Endothelial cell (in vitro differentiated cells): ENCODE data around the gene ZFHX2. TPM values are rescaled to one million over a fixed set of nuclear protein-coding genes. Genes with fewer than 3 reads are reported as not detected.

Source experiments
- DNase-seq: peaks from one replicate; pipeline ENCODE4 v3.0.0; 2021; ENCODE audit warnings: low spot score
- H3K27ac Mint-ChIP-seq: one replicate; pipeline ENCODE4 v1.8.0; 2021; ENCODE audit warnings: mixed read lengths, inconsistent platforms; ENCODE audit not compliant: unreplicated experiment
- H3K27me3 Mint-ChIP-seq: one replicate; pipeline ENCODE4 v1.8.0; 2021; ENCODE audit warnings: mild to moderate bottlenecking, moderate library complexity, mixed read lengths, inconsistent platforms; ENCODE audit not compliant: unreplicated experiment
- H3K36me3 Mint-ChIP-seq: one replicate; pipeline ENCODE4 v1.8.0; 2021; ENCODE audit warnings: mild to moderate bottlenecking, low read depth, mixed read lengths, inconsistent platforms; ENCODE audit not compliant: unreplicated experiment
- H3K4me1 Mint-ChIP-seq: one replicate; pipeline ENCODE4 v1.8.0; 2021; ENCODE audit warnings: mild to moderate bottlenecking, mixed read lengths, inconsistent platforms; ENCODE audit not compliant: unreplicated experiment
- H3K4me3 Mint-ChIP-seq: one replicate; pipeline ENCODE4 v1.8.0; 2021; ENCODE audit warnings: mild to moderate bottlenecking, mixed read lengths, inconsistent platforms; ENCODE audit not compliant: unreplicated experiment
- H3K9me3 Mint-ChIP-seq: one replicate; pipeline ENCODE4 v1.8.0; 2021; ENCODE audit warnings: mixed read lengths, inconsistent platforms; ENCODE audit not compliant: unreplicated experiment
- total RNA-seq: library from RNA; stranded (reverse); fragmentation: NEBNext Ultra II Directional; extraction: Animal tissue kit (Norgen Biotek cat#: 25700); gene quantifications from one replicate; pipeline ENCODE4 v1.2.1, GENCODE V29; 2021; ENCODE audit not compliant: unreplicated experiment
- TF ChIP-seq, protein P1 (sequence below): fragments of 200-600 bp; sonication (generic); IDR thresholded peaks from one replicate; pipeline ENCODE4 v1.5.0; 2021; ENCODE audit warnings: antibody characterized with exemption; ENCODE audit not compliant: unreplicated experiment

ZFHX2 gene
- total RNA-seq, 1 donor from 2014 or later, result 12.7 TPM

DNA sequence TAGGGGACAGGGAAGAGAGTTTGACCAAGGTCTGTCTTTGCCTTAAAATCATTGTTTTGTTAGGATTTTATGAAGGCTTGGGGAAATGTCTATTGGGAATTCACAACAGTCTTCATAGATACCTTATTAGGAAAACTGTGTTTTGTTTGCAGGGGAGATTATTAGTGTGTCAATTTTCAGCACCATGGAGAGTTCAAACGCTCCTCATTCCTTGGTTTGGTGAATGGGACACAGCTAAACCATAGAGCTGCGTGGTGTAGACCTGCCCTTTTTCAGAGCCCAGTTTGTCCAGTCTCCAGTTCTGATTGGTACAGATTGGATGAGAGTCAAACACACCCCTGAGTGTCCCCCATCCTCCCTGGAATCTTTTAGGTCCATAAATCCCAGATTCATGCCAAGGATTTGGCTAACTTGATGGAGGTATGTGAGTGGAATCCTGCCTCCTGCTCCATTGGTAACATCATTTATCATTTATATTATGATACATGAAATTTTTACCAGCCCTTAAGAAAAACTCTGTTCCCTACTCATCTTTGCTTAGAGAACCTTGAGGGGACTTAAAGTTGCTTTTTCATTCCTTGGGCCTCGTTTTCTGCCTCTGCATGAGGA is 70.1 kb downstream of the ZFHX2 start:
- TF ChIP-seq, protein P1, sequence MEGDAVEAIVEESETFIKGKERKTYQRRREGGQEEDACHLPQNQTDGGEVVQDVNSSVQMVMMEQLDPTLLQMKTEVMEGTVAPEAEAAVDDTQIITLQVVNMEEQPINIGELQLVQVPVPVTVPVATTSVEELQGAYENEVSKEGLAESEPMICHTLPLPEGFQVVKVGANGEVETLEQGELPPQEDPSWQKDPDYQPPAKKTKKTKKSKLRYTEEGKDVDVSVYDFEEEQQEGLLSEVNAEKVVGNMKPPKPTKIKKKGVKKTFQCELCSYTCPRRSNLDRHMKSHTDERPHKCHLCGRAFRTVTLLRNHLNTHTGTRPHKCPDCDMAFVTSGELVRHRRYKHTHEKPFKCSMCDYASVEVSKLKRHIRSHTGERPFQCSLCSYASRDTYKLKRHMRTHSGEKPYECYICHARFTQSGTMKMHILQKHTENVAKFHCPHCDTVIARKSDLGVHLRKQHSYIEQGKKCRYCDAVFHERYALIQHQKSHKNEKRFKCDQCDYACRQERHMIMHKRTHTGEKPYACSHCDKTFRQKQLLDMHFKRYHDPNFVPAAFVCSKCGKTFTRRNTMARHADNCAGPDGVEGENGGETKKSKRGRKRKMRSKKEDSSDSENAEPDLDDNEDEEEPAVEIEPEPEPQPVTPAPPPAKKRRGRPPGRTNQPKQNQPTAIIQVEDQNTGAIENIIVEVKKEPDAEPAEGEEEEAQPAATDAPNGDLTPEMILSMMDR, result no peak
- Mint-ChIP-seq H3K27ac (no peak overlapping the region), H3K27me3 (no peaks in the 10 kb centered on the region), H3K4me1 (peaks cover 36% of the 10 kb centered on the region), H3K36me3 (peaks cover 21% of the 10 kb centered on the region), H3K9me3 (no peaks in the 10 kb centered on the region), H3K4me3 (no peak overlapping the region)
- DNase-seq, result peak; percentile 26

DNA sequence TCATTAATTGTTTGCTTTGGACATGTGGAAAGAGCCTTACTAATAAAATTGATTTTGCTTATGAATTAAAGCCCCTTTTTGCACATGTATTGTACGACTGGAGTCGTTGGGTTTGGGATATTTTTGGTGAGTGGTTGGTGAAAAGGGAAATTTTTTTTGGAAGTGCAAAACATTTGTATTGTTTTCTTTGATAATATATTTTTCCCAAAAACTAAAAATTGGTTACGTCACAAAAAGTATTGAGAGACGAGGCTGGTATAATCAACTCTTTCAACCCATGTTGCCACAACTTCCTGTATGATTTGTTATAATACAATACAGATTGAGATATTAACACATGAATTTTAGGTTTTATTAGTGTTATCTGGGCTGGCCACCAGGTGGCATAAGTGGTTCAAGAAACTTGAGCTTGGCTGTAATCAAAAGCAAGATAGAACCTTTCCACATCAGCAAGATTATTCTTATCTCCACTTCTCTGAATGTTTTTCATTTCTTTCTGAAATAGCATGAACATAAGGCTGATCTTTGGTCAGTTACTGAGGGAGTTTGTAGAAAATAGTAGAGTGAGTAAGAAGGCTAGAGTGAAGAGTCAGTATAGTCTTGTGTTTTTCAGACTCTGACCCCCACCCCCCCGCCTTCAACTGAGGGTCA is 73.3 kb downstream of the ZFHX2 start:
- Mint-ChIP-seq H3K9me3 (no peaks in the 10 kb centered on the region), H3K4me3 (peak overlapping the region; percentile 20), H3K4me1 (peaks cover 6% of the 10 kb centered on the region), H3K36me3 (peaks cover 21% of the 10 kb centered on the region), H3K27me3 (no peaks in the 10 kb centered on the region), H3K27ac (no peak overlapping the region)
- DNase-seq, result peak; percentile 57
- TF ChIP-seq, protein P1, result peak; percentile 82

DNA sequence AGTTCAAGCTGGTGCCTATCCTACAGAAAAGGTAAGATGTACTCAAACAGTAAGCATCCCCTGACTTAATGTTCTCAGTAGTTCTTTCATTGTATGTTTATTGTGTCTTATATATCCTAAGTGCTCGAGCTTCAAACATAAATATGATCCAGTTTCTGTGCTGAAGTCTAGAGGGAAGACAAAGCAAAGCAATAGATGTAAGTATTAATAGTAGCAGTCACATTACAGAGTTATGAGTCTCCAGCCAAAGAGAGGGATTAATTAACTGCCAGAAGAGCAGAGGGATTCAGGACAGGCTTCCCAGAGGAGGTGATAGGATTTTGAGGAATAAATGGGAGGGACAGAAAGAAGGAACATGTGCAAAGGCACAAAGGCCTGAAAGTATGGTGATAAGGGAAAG is 80.6 kb downstream of the ZFHX2 start:
- H3K27ac Mint-ChIP-seq, result peak overlapping the region; percentile 42
- TF ChIP-seq, protein P1, result no peak
- peaks cover 3% of the 10 kb centered on the region for H3K27me3 Mint-ChIP-seq
- H3K4me1 Mint-ChIP-seq, result peaks cover 6% of the 10 kb centered on the region
- peak overlapping the region; percentile 75 for H3K4me3 Mint-ChIP-seq
- no peak for DNase-seq
- no peaks in the 10 kb centered on the region for H3K9me3 Mint-ChIP-seq
- peaks cover 7% of the 10 kb centered on the region for H3K36me3 Mint-ChIP-seq

Other genes with a start within 250 kb of the ZFHX2 start
- gene PPP1R3E, start 248.9 kb downstream of the ZFHX2 start, total RNA-seq, result 8.4 TPM
- 22.0 TPM for gene BCL2L2, start 244.9 kb downstream of the ZFHX2 start, total RNA-seq
- gene PABPN1, start 230.3 kb downstream of the ZFHX2 start, total RNA-seq, result 191 TPM
- gene SLC22A17, start 198.9 kb downstream of the ZFHX2 start, total RNA-seq, result 35.3 TPM
- 17.8 TPM for gene EFS, start 186.6 kb downstream of the ZFHX2 start, total RNA-seq
- gene IL25, start 179.0 kb downstream of the ZFHX2 start, total RNA-seq, result not detected
- 0.26 TPM for gene CMTM5, start 174.7 kb downstream of the ZFHX2 start, total RNA-seq
- gene MYH6, start 143.5 kb downstream of the ZFHX2 start, total RNA-seq, result 1.6 TPM
- 0.18 TPM for gene MYH7, start 116.1 kb downstream of the ZFHX2 start, total RNA-seq
- 37.7 TPM for gene NGDN, start 82.1 kb downstream of the ZFHX2 start, total RNA-seq
- 6.9 TPM for gene THTPA, start 4.5 kb upstream of the ZFHX2 start, total RNA-seq
- gene AP1G2, start 16.0 kb upstream of the ZFHX2 start, total RNA-seq, result 134 TPM
- 0.64 TPM for gene JPH4, start 27.0 kb upstream of the ZFHX2 start, total RNA-seq
- gene DHRS2, start 84.6 kb upstream of the ZFHX2 start, total RNA-seq, result not detected